ENCODE data around the gene GFER. TPM values are rescaled to one million over a fixed set of nuclear protein-coding genes. Genes with fewer than 3 reads are reported as not detected.

GFER gene
- polyA plus RNA-seq, 4 donors, result 17.3 to 29.2 (median 23.9) TPM

- DNase-seq (ENCODE audit: low read depth in 4 of 4, low spot score in 3 of 4), result no peak
These were observed 5.5 kb downstream of the GFER start, which contains the start of gene SYNGR3 for GRCh38 chr16:1989209-1990100. Gene SYNGR3, plus strand, starts transcription at chr16:1989970. Its CDS starts 133 bp downstream, at chr16:1990103.

GRCh38 chr16:1990101-1990350 lies 6.0 kb downstream of the GFER start:
- no peak for DNase-seq (ENCODE audit: low read depth in 4 of 4, low spot score in 3 of 4)

GRCh38 chr16:1990351-1991134 lies 6.5 kb downstream of the GFER start:
- DNase-seq (ENCODE audit: low read depth in 4 of 4, low spot score in 3 of 4), result no peak

- DNase-seq (ENCODE audit: low read depth in 4 of 4, low spot score in 3 of 4), result no peak
These were observed 7.2 kb downstream of the GFER start for GRCh38 chr16:1991135-1991551.

- DNase-seq (ENCODE audit: low read depth in 4 of 4, low spot score in 3 of 4), result no peak
These were observed 7.6 kb downstream of the GFER start for GRCh38 chr16:1991588-1991947.

GRCh38 chr16:1991948-1992703 lies 8.1 kb downstream of the GFER start:
- DNase-seq (ENCODE audit: low read depth in 4 of 4, low spot score in 3 of 4), result peak in 3 of 4 donors; percentile 74 to 83 (median 74)

- no peak for DNase-seq (ENCODE audit: low read depth in 4 of 4, low spot score in 3 of 4)
These were observed 8.8 kb downstream of the GFER start for GRCh38 chr16:1992704-1993317.

- DNase-seq (ENCODE audit: low read depth in 4 of 4, low spot score in 3 of 4), result no peak
These were observed 9.7 kb downstream of the GFER start for GRCh38 chr16:1993731-1994131.

GRCh38 chr16:1997494-1998359 lies 13.7 kb downstream of the GFER start:
- DNase-seq (ENCODE audit: low read depth in 4 of 4, low spot score in 3 of 4), result no peak

GRCh38 chr16:1998360-1998835 lies 14.4 kb downstream of the GFER start:
- DNase-seq (ENCODE audit: low read depth in 4 of 4, low spot score in 3 of 4), result no peak

- DNase-seq (ENCODE audit: low read depth in 4 of 4, low spot score in 3 of 4), result no peak
These were observed 15.1 kb downstream of the GFER start for GRCh38 chr16:1998852-1999801.

- no peak for DNase-seq (ENCODE audit: low read depth in 4 of 4, low spot score in 3 of 4)
These were observed 16.0 kb downstream of the GFER start for GRCh38 chr16:1999866-2000514.

- DNase-seq (ENCODE audit: low read depth in 4 of 4, low spot score in 3 of 4), result no peak
These were observed 17.0 kb downstream of the GFER start for GRCh38 chr16:2001035-2001434.

GRCh38 chr16:2001456-2002355 lies 17.7 kb downstream of the GFER start:
- DNase-seq (ENCODE audit: low read depth in 4 of 4, low spot score in 3 of 4), result no peak

GRCh38 chr16:2002406-2003230 lies 18.6 kb downstream of the GFER start:
- DNase-seq (ENCODE audit: low read depth in 4 of 4, low spot score in 3 of 4), result no peak

GRCh38 chr16:2003231-2003826 lies 19.3 kb downstream of the GFER start:
- DNase-seq (ENCODE audit: low read depth in 4 of 4, low spot score in 3 of 4), result no peak

Data from left renal pelvis (tissue), 4 donors.